Epithelial cell of esophagus (primary cell): ENCODE results near the gene IQSEC2.

Experiments used
- DNase-seq: peaks from one replicate; pipeline ENCODE4 v3.0.0; 2010; ENCODE audit warnings: low read depth
- H3K4me3 ChIP-seq: 2 replicates; pipeline ENCODE4 v1.5.1; 2011; ENCODE audit warnings: mild to moderate bottlenecking, low read length, control low read depth
- CTCF ChIP-seq: IDR thresholded peaks from 2 replicates; pipeline ENCODE4 v1.5.1; 2011; ENCODE audit warnings: low read depth, mild to moderate bottlenecking, low read length, control low read depth, inconsistent platforms; ENCODE audit not compliant: insufficient read depth; ENCODE audit errors: missing control alignments

Gene IQSEC2

GRCh38 chrX:53223955-53224859 lies 57.2 kb downstream of the IQSEC2 start:
- TF ChIP-seq CTCF: no peak
- DNase-seq: peak; percentile 78
- peak overlapping the region; percentile 76 for H3K4me3 ChIP-seq

- DNase-seq: peak; percentile 10
- TF ChIP-seq CTCF: peak; percentile 1
- H3K4me3 ChIP-seq: peak overlapping the region; percentile 76
Observed at GRCh38 chrX:53223068-53223693, 58.2 kb downstream of the IQSEC2 start.
